ENCODE measurements around the gene SPINK7.

Gene SPINK7

GRCh38 chr5:148347706-148348105 lies 35.5 kb downstream of the SPINK7 start:
- no peak for DNase-seq

- no peak for DNase-seq
Measured at GRCh38 chr5:148352696-148353095, 40.5 kb downstream of the SPINK7 start.

GRCh38 chr5:148353634-148354033 lies 41.4 kb downstream of the SPINK7 start:
- no peak for DNase-seq

GRCh38 chr5:148364343-148364742 lies 52.1 kb downstream of the SPINK7 start:
- DNase-seq = no peak

Measured in activated CD4-positive, alpha-beta T cell treated with anti-CD3 and anti-CD28 coated beads, Interleukin-2, amount 50 U/mL, for 48 hours (primary cell).